HG03432 (cell line): ENCODE data around the gene KRTAP5-3.

ENCODE experiments used
- ATAC-seq: cut with Tn5 transposase; IDR thresholded peaks from one replicate; pipeline ENCODE4 v1.9.1; 2021; ENCODE audit warnings: mild to moderate bottlenecking, moderate library complexity; ENCODE audit not compliant: unreplicated experiment

Gene KRTAP5-3

GRCh38 chr11:1643146-1643690 lies 35.0 kb upstream of the KRTAP5-3 start:
- ATAC-seq = no peak

- ATAC-seq = no peak
Observed at GRCh38 chr11:1642288-1643145, 34.3 kb upstream of the KRTAP5-3 start.

DNA sequence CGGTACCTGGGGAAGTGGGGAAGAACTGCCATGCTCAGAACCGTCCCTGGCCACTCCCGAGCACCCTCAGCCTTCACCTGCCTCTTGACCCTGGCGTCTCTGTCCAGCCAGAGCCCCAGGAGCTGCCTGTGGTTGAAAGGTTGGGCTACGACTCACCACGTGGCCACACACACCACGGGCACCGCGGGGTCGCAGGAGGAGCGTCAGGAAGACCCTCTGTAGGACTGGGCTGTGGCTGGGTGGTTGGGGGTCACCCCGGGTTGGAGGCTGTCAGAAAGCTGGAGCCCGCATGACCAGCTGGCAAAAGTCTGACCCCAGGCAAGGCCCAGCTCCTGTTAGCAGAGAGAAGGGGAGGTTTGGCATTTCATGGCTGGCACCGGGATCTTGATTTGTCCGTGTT lies 32.8 kb upstream of the KRTAP5-3 start:
- no peak for ATAC-seq

GRCh38 chr11:1640076-1640946 lies 32.0 kb upstream of the KRTAP5-3 start:
- no peak for ATAC-seq

DNA sequence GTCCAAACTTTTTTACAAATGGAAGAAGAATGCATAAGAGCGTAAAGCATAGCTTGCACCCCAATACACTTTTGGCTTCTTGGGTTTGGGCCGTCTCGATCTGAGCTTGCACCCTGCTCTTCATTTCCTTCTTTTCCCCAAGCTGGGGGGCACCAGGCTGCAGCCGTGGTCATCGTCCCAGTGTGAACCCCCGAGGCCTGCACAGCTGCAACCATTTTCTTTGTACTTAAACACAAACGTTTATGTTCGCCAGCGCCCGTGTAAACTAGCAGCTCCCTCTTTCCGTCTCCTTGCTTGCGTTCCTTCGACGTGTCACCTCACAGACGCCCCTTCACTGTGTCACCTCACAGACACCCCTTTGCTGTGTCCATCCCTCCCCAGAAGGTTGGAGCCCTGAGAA lies 31.4 kb upstream of the KRTAP5-3 start:
- no peak for ATAC-seq

- ATAC-seq = no peak
Observed at GRCh38 chr11:1639102-1639620, 30.9 kb upstream of the KRTAP5-3 start.

DNA sequence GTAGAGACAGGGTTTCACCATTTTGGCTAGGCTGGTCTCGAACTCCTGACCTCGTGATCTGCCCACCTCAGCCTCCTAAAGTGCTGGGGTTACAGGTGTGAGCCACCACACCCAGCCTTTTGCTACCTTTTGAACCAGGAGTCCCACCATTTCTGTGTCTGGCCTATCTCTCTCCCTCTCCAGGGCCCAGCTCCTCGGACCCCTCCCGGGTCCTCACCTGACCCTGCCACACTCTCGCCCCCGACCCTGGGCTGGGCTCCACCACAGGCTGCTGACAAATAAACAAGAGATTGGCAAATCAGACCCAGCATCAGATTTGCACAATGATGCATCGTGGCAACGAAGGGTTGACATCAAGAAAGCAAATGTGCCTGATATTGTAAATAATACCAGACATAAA lies 30.1 kb upstream of the KRTAP5-3 start:
- no peak for ATAC-seq

GRCh38 chr11:1637628-1638027 lies 29.4 kb upstream of the KRTAP5-3 start:
- no peak for ATAC-seq

DNA sequence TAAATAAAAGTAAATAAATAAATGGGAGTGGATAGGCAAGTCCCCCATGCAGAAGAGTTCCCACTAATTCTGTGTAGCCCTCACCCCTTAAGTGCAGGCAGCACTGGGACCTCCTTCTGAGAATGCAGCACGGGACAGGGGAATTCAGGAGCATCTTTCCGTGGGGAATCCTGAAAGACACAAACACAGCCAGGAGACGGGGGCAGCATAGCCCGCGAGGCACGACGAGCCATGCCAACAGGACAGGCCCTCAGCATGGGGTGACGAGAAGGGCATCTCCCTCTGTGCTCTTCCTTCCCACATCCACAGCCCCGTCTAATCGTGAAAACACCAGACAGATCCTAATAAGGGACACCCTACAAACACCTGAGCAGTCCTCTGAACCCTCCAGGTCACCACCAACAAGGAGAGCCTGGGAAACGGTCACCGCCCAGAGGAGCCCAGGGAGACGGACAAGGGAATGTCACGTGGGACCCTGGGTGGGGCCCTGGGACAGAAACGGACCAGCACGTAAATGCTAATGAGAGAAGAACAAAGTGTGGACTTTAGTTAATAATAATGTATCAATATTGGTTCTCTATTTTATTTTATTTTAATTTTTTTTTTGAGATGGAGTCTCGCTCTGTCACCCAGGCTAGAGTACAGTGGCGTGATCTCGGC lies 28.2 kb upstream of the KRTAP5-3 start:
- no peak for ATAC-seq

- ATAC-seq = no peak
Observed at GRCh38 chr11:1633864-1634263, 25.6 kb upstream of the KRTAP5-3 start.

GRCh38 chr11:1632053-1632714 lies 23.9 kb upstream of the KRTAP5-3 start:
- ATAC-seq = no peak

DNA sequence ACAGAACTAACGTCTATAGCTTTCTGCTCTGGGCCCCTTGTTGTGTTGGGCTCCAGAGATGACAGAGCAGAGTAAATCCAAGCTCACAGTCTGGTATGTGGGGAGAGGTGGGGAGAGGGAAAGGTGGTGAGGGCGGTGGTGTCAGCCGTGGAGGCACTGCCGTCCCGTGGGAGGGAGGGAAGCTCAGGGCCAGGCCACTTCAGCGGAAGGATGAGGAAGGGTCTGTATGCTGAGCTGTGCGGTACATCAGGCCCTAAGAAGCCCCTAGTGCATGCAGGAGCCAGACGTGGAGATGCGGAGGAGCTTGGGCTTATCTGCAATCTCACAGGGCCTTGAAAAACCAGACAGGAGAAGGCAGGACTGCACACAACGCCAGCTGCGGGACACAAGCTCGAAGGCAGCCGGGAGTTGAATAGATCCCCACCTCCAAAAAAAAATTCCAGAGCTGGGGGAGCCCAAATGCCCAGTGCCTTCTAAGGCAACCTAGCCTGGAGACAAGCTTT lies 22.9 kb upstream of the KRTAP5-3 start:
- ATAC-seq = no peak

- ATAC-seq = no peak
Observed at GRCh38 chr11:1630271-1630670, 22.0 kb upstream of the KRTAP5-3 start.

- ATAC-seq = no peak
Observed at GRCh38 chr11:1629326-1630185, 21.3 kb upstream of the KRTAP5-3 start, which contains the start of gene KRTAP5-5. TSS of gene KRTAP5-5 (plus strand) at chr11:1629775. CDS start at chr11:1629841, 66 bp downstream.

- ATAC-seq = no peak
Observed at GRCh38 chr11:1628506-1629325, 20.5 kb upstream of the KRTAP5-3 start.

DNA sequence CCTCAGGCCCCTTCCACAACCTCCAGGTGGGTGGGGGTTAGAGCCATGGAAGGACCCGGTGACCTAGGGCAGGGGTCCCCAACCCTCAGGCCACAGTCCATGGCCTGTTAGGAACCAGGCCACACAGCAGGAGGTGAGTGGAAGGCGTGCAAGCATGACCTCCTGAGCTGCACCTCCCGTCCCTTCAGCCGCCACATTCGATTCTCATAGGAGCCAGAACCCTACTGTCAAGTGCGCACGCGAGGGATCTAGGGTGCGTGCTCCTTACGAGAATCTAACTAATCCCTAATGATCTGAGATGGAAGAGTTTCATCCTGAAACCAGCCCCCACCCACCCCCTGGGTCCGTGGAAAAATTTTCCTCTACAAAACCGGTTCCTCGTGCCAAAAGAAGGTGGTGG lies 17.3 kb upstream of the KRTAP5-3 start:
- ATAC-seq = no peak

GRCh38 chr11:1624621-1625020 lies 16.4 kb upstream of the KRTAP5-3 start:
- ATAC-seq = no peak

- no peak for ATAC-seq
Observed at GRCh38 chr11:1623716-1624115, 15.5 kb upstream of the KRTAP5-3 start.
